HFF-Myc (cell line): ENCODE measurements around the gene CDK7.
"Not testable (repeated sequence)": the region's sequence is repeated elsewhere in the genome, so short reads cannot be mapped to it uniquely, and the experiment has no call there.

Source experiments
- DNase-seq: peaks from one replicate; pipeline ENCODE4 v3.0.0-alpha.2; 2011; ENCODE audit warnings: low read depth; ENCODE audit errors: extremely low read depth
- H3K4me3 ChIP-seq: replicated peaks from 2 replicates; pipeline ENCODE4 v1.5.1; 2011; ENCODE audit warnings: low read depth, mild to moderate bottlenecking, control low read depth, low read length
- CTCF ChIP-seq: IDR thresholded peaks from 2 replicates; pipeline ENCODE4 v1.5.1; 2012; ENCODE audit warnings: mild to moderate bottlenecking, low read depth, low read length, control low read depth; ENCODE audit errors: missing control alignments

Gene CDK7

GRCh38 chr5:69219939-69220338, 14.7 kb upstream of the CDK7 start:
- no peak for DNase-seq
- TF ChIP-seq CTCF, result no peak
- no peak overlapping the region for H3K4me3 ChIP-seq

- H3K4me3 ChIP-seq, DNase-seq: not testable (repeated sequence)
Observed at GRCh38 chr5:69220371-69220770, 14.3 kb upstream of the CDK7 start.

- DNase-seq, H3K4me3 ChIP-seq: not testable (repeated sequence)
Observed at GRCh38 chr5:69220833-69221232, 13.9 kb upstream of the CDK7 start.

- no peak for TF ChIP-seq CTCF
- DNase-seq, result no peak
- H3K4me3 ChIP-seq, result no peak overlapping the region
Observed at GRCh38 chr5:69224520-69224919, 10.2 kb upstream of the CDK7 start.

GRCh38 chr5:69225860-69226259, 8.8 kb upstream of the CDK7 start:
- no peak overlapping the region for H3K4me3 ChIP-seq
- DNase-seq, result no peak
- TF ChIP-seq CTCF, result no peak

GRCh38 chr5:69230181-69230580, 4.5 kb upstream of the CDK7 start:
- DNase-seq, result no peak
- no peak for TF ChIP-seq CTCF

GRCh38 chr5:69231281-69231680, 3.4 kb upstream of the CDK7 start:
- no peak for TF ChIP-seq CTCF
- no peak for DNase-seq

More at GRCh38 chr5:69230181-69230580, 4.5 kb upstream of the CDK7 start:
- no peak overlapping the region for H3K4me3 ChIP-seq

GRCh38 chr5:69231851-69232250, 2.8 kb upstream of the CDK7 start:
- no peak overlapping the region for H3K4me3 ChIP-seq
- no peak for DNase-seq
- TF ChIP-seq CTCF, result no peak

More at GRCh38 chr5:69231281-69231680, 3.4 kb upstream of the CDK7 start:
- no peak overlapping the region for H3K4me3 ChIP-seq

GRCh38 chr5:69236733-69237132, 2.0 kb downstream of the CDK7 start:
- DNase-seq, result not testable (repeated sequence)

More at GRCh38 chr5:69236733-69237132, 2.0 kb downstream of the CDK7 start:
- not testable (repeated sequence) for H3K4me3 ChIP-seq
